SK-N-SH (cell line): ENCODE results near the gene USP34. TPM values are rescaled to one million over a fixed set of nuclear protein-coding genes. Genes with fewer than 3 reads are reported as not detected.

ENCODE experiments used
- CTCF ChIA-PET: fragments of 300-600, 350-600 bp; formaldehyde crosslinking; extraction: SDS; loops from one replicate; lab custom pipeline; 2021; lab: Yijun Ruan, JAX
- POLR2A ChIA-PET: fragments of 350-600 bp; sonication (Branson Sonifier 250); formaldehyde crosslinking; extraction: SDS; loops from one replicate; lab custom pipeline; 2020; ENCODE audit warnings: antibody characterized with exemption, inconsistent platforms; lab: Yijun Ruan, JAX
- DNase-seq: peaks from one replicate; pipeline ENCODE4 v3.0.0; 2012
- H2AFZ ChIP-seq: fragments of 200-600 bp; sonication (generic); 2 replicates; pipeline ENCODE4 v1.8.1; 2016; ENCODE audit warnings: antibody characterized with exemption, mild to moderate bottlenecking, low read depth
- H3F3A ChIP-seq: fragments of 200-600 bp; sonication (generic); replicated peaks from 2 replicates; pipeline ENCODE3; 2016; ENCODE audit warnings: antibody characterized with exemption, mild to moderate bottlenecking; ENCODE audit not compliant: insufficient read depth
- H3K27ac ChIP-seq, 2 experiments: fragments of 200-500 bp in 1 of 2; fragments of 200-600 bp in 1 of 2; sonication (Bioruptor generic) in 1 of 2; sonication (generic), shearing (Covaris generic) in 1 of 2; 2 replicates each; pipeline versions ENCODE4 v1.5.1 to v1.6.1; 2014 to 2016; ENCODE audit warnings: low read depth in 2 of 2, inconsistent platforms in 1 of 2, low read length in 1 of 2, mild to moderate bottlenecking in 1 of 2, mixed read lengths in 1 of 2
- H3K27me3 ChIP-seq: fragments of 200-600 bp; sonication (generic), shearing (Covaris generic); 2 replicates; pipeline ENCODE4 v1.6.1; 2016; ENCODE audit warnings: mixed run types; ENCODE audit not compliant: insufficient read depth
- H3K36me3 ChIP-seq, 2 experiments: fragments of 200-500 bp in 1 of 2; fragments of 200-600 bp in 1 of 2; sonication (Bioruptor generic) in 1 of 2; sonication (generic) in 1 of 2; replicated peaks in 1 of 2; 2 replicates each; pipeline versions ENCODE3 to v1.5.1; 2014 to 2016; ENCODE audit warnings: low read length in 1 of 2, mild to moderate bottlenecking in 1 of 2; ENCODE audit not compliant: insufficient read depth in 2 of 2, control insufficient read depth in 1 of 2
- H3K4me1 ChIP-seq, 2 experiments: fragments of 200-500 bp in 1 of 2; fragments of 200-600 bp in 1 of 2; sonication (Bioruptor generic) in 1 of 2; sonication (generic), shearing (Covaris generic) in 1 of 2; 2 replicates each; pipeline versions ENCODE4 v1.5.1 to v1.6.1; 2014 to 2016; ENCODE audit warnings: low read depth in 1 of 2, low read length in 1 of 2, mixed run types in 1 of 2; ENCODE audit not compliant: insufficient read depth in 2 of 2, control insufficient read depth in 1 of 2
- H3K4me2 ChIP-seq: fragments of 200-600 bp; sonication (generic), shearing (Covaris generic); 2 replicates; pipeline ENCODE4 v1.6.1; 2017; ENCODE audit warnings: mixed run types
- H3K4me3 ChIP-seq, 2 experiments: fragments of 200-500 bp in 1 of 2; fragments of 200-600 bp in 1 of 2; sonication (Bioruptor generic) in 1 of 2; sonication (generic), shearing (Covaris generic) in 1 of 2; 2 replicates each; pipeline versions ENCODE4 v1.5.1 to v1.8.1; 2014 to 2016; ENCODE audit warnings: low read depth in 2 of 2, inconsistent platforms in 1 of 2, low read length in 1 of 2, mild to moderate bottlenecking in 1 of 2, mixed read lengths in 1 of 2, moderate library complexity in 1 of 2
- H3K79me2 ChIP-seq: fragments of 200-600 bp; sonication (generic); 2 replicates; pipeline ENCODE4 v1.8.1; 2017; ENCODE audit warnings: mild to moderate bottlenecking; ENCODE audit not compliant: insufficient read depth
- H3K9ac ChIP-seq: fragments of 200-600 bp; sonication (generic); 2 replicates; pipeline ENCODE4 v1.6.1; 2017; ENCODE audit warnings: mixed run types
- H3K9me2 ChIP-seq: fragments of 200-600 bp; sonication (generic); 2 replicates; pipeline ENCODE4 v1.6.1; 2017; ENCODE audit warnings: mixed run types
- H3K9me3 ChIP-seq: fragments of 200-600 bp; sonication (generic); 2 replicates; pipeline ENCODE4 v1.6.1; 2017; ENCODE audit warnings: mixed run types, mild to moderate bottlenecking, moderate library complexity
- H4K20me1 ChIP-seq: fragments of 200-600 bp; sonication (generic); 2 replicates; pipeline ENCODE4 v1.6.1; 2017; ENCODE audit warnings: mild to moderate bottlenecking, mixed run types; ENCODE audit not compliant: insufficient read depth
- CHD2 ChIP-seq: fragments of 150-350 bp; IDR thresholded peaks from 2 replicates; pipeline ENCODE4 v1.6.1; 2018; ENCODE audit warnings: low read length; ENCODE audit not compliant: partially characterized antibody
- JUND ChIP-seq: IDR thresholded peaks from 2 replicates; pipeline ENCODE4 v1.4.0; 2012
- MEF2A ChIP-seq: IDR thresholded peaks from 2 replicates; pipeline ENCODE4 v1.4.0; 2012; ENCODE audit warnings: low read depth, borderline replicate concordance
- RAD21 ChIP-seq: IDR thresholded peaks from 2 replicates; pipeline ENCODE4 v1.6.1; 2012; ENCODE audit warnings: mild to moderate bottlenecking, low read length
- RFX5 ChIP-seq: IDR thresholded peaks from 2 replicates; pipeline ENCODE4 v1.6.1; 2012; ENCODE audit warnings: mild to moderate bottlenecking, improper control_type of control experiment, low read length
- RXRA ChIP-seq: IDR thresholded peaks from 2 replicates; pipeline ENCODE4 v1.4.0; 2012; ENCODE audit warnings: low read depth, mild to moderate bottlenecking, borderline replicate concordance
- SMC3 ChIP-seq: IDR thresholded peaks from 2 replicates; pipeline ENCODE4 v1.6.1; 2012; ENCODE audit warnings: low read depth, low read length, improper control_type of control experiment
- TAF1 ChIP-seq: IDR thresholded peaks from 2 replicates; pipeline ENCODE4 v1.6.1; 2012; ENCODE audit warnings: low read depth, mild to moderate bottlenecking, low read length, moderate library complexity, borderline replicate concordance
- TEAD4 ChIP-seq: IDR thresholded peaks from 2 replicates; pipeline ENCODE4 v1.4.0; 2012; ENCODE audit warnings: mild to moderate bottlenecking, borderline replicate concordance; ENCODE audit not compliant: insufficient read depth
- USF2 ChIP-seq: fragments of 150-350 bp; IDR thresholded peaks from 2 replicates; pipeline ENCODE4 v1.6.1; 2017; ENCODE audit warnings: antibody characterized with exemption, low read length, low read depth, borderline replicate concordance
- YY1 ChIP-seq: IDR thresholded peaks from 2 replicates; pipeline ENCODE4 v1.4.0; 2012; ENCODE audit warnings: low read depth, mild to moderate bottlenecking
- ZBTB33 ChIP-seq: IDR thresholded peaks from 2 replicates; pipeline ENCODE4 v1.4.0; 2012; ENCODE audit warnings: low read depth, borderline replicate concordance
- WGBS: methylation state at CpG from one replicate; pipeline ENCODE4 v1.1.6; 2017; ENCODE audit warnings: low lambda C conversion rate; 5-methylcytosine and 5-hydroxymethylcytosine counted together
- polyA plus RNA-seq, 3 experiments: library from polyadenylated mRNA; depleted of rRNA; stranded (reverse); fragments of >200 nt; gene quantifications; 2 replicates each; pipeline ENCODE4 v1.2.3, GENCODE V29; 2012

USP34 gene
- polyA plus RNA-seq, 1 of the 3 experiments (the other 2 are of a cell fraction) = 31.4 TPM

GRCh38 chr2:61361068-61361467 lies 109.8 kb downstream of the USP34 start:
- Histone ChIP-seq H3K9me2 (no peaks in the 10 kb centered on the region), H3K4me1 (no peaks in the 10 kb centered on the region; a peak in 1 of 4 replicates), H3K9me3 (no peaks in the 10 kb centered on the region), H3K4me2 (no peak overlapping the region), H2AFZ (no peak overlapping the region), H3K79me2 (peaks cover 86% of the 10 kb centered on the region)
- TF ChIP-seq TAF1 (no peak), RXRA (no peak), TEAD4 (no peak), MEF2A (no peak)
- TF ChIP-seq, all 33 proteins: peak for 0
- H3F3A ChIP-seq = peaks cover 10% of the 10 kb centered on the region
- H3K4me3 ChIP-seq = no peak overlapping the region
- CTCF ChIA-PET = no interaction called here
- H3K27ac ChIP-seq = no peak overlapping the region
- POLR2A ChIA-PET = no interaction called here
- no peak for DNase-seq
- H3K36me3 ChIP-seq = peaks cover 3 to 39% of the 10 kb centered on the region in 2 experiments
- H4K20me1 ChIP-seq = peaks cover 8% of the 10 kb centered on the region; the same call in 1 of the 2 replicates
- H3K9ac ChIP-seq = no peak overlapping the region
- 100% methylated on average over 1 of the region's 1 CpG for WGBS
- no peaks in the 10 kb centered on the region for H3K27me3 ChIP-seq

GRCh38 chr2:61359058-61359457 lies 111.8 kb downstream of the USP34 start:
- H3K4me2 ChIP-seq = no peak overlapping the region
- peaks cover 95% of the 10 kb centered on the region for H3K79me2 ChIP-seq
- H3K27me3 ChIP-seq = no peaks in the 10 kb centered on the region
- no peak overlapping the region for H3K4me3 ChIP-seq
- H3F3A ChIP-seq = peaks cover 6% of the 10 kb centered on the region
- DNase-seq = no peak
- no peaks in the 10 kb centered on the region for H3K9me2 ChIP-seq
- no peaks in the 10 kb centered on the region; a peak in 1 of 4 replicates for H3K4me1 ChIP-seq
- ChIA-PET CTCF (no interaction called here), POLR2A (no interaction called here)
- H4K20me1 ChIP-seq = peaks cover 8% of the 10 kb centered on the region; the same call in 1 of the 2 replicates
- H3K9ac ChIP-seq = no peak overlapping the region
- no peak overlapping the region for H2AFZ ChIP-seq
- TF ChIP-seq JUND (no peak), USF2 (no peak), SMC3 (no peak), RFX5 (no peak), ZBTB33 (no peak), YY1 (no peak), RAD21 (no peak), CHD2 (no peak)
- peaks cover 3% of the 10 kb centered on the region; the same call in 1 of the 2 replicates for H3K9me3 ChIP-seq
- H3K36me3 ChIP-seq = peaks cover 13 to 52% of the 10 kb centered on the region in 2 experiments
- no peak overlapping the region for H3K27ac ChIP-seq
